ENCODE measurements around the gene SLC41A3. TPM values are rescaled to one million over a fixed set of nuclear protein-coding genes. Genes with fewer than 3 reads are reported as not detected.

Gene SLC41A3
- total and polyA plus RNA-seq, 2 of the 4 experiments (the other 2 are of a cell fraction), result 30.5 to 43.5 TPM

GRCh38 chr3:126028096-126028495, 55.8 kb downstream of the SLC41A3 start:
- H3K4me2 ChIP-seq (ENCODE audit: low read depth, low read length), result no peak overlapping the region
- no peak overlapping the region for H4K8ac ChIP-seq (ENCODE audit: low read depth in 2 of 2, low read length in 2 of 2)
- H3K27me3 ChIP-seq (ENCODE audit: control insufficient read depth, insufficient read depth, low read length), result no peaks in the 10 kb centered on the region
- H3K18ac ChIP-seq (ENCODE audit: low read depth, low read length), result no peak overlapping the region
- no peak overlapping the region for H2AFZ ChIP-seq (replicated peaks; ENCODE audit: low read length, poor library complexity)
- no peak overlapping the region for H4K5ac ChIP-seq (ENCODE audit: low read depth, low read length)
- in situ Hi-C loops (cut with MboI; ENCODE audit: low sequenced_read_pairs) (no loop called here), dilution Hi-C loops (cut with HindIII; ENCODE audit: low sequenced_read_pairs, unreplicated experiment) (no loop called here), intact Hi-C loops (cut with micrococcal nuclease) (no loop called here)
- no peaks in the 10 kb centered on the region for H3K36me3 ChIP-seq (ENCODE audit: control insufficient read depth, insufficient read depth, low read length)
- no TSS peak for BruUV-seq (replicated peaks)
- no peaks in the 10 kb centered on the region for H3K4me1 ChIP-seq (ENCODE audit: control insufficient read depth, insufficient read depth, low read length)
- no peaks in the 10 kb centered on the region for H3K79me1 ChIP-seq (ENCODE audit: low read depth in 1 of 2, low read length in 2 of 2)
- H2BK20ac ChIP-seq (ENCODE audit: low read depth, low read length), result no peak overlapping the region
- no peak overlapping the region for H3K23ac ChIP-seq (ENCODE audit: low read depth, low read length)
- TF ChIP-seq RFX5 (IDR thresholded peaks at IDR 0.05; ENCODE audit: low read depth, low read length), result no peak
- TF ChIP-seq MAZ (IDR thresholded peaks at IDR 0.05; ENCODE audit: borderline replicate concordance, low read depth, low read length), result no peak
- TF ChIP-seq ELK1 (IDR thresholded peaks at IDR 0.05; ENCODE audit: borderline replicate concordance, low read depth, low read length), result no peak
- TF ChIP-seq RAD21 (IDR thresholded peaks at IDR 0.05; ENCODE audit: low read length), result no peak
- no peak for TF ChIP-seq CHD1 (IDR thresholded peaks at IDR 0.05; ENCODE audit: low read depth, low read length)
- no peak for TF ChIP-seq MXI1 (IDR thresholded peaks at IDR 0.05; ENCODE audit: borderline replicate concordance, low read depth, low read length)
- TF ChIP-seq MAFK (IDR thresholded peaks at IDR 0.05; ENCODE audit: low read depth, low read length), result no peak
- TF ChIP-seq CEBPB (IDR thresholded peaks at IDR 0.05; ENCODE audit: low read depth, low read length), result no peak
- TF ChIP-seq NFE2L2 (IDR thresholded peaks at IDR 0.05; ENCODE audit: low read depth, low read length), result no peak
- TF ChIP-seq POLR2A (IDR thresholded peaks at IDR 0.05; ENCODE audit: low read depth, low read length), result no peak
- no peak for TF ChIP-seq FOS (IDR thresholded peaks at IDR 0.05; ENCODE audit: low read depth, low read length)
- no peak for TF ChIP-seq RCOR1 (IDR thresholded peaks at IDR 0.05; ENCODE audit: insufficient replicate concordance, low read length)
- TF ChIP-seq BHLHE40 (IDR thresholded peaks at IDR 0.05; ENCODE audit: low read depth, low read length), result no peak
- no peak for TF ChIP-seq CTCF (conservative IDR thresholded peaks at IDR 0.05; ENCODE audit: low read depth, low read length)
- no peak for TF ChIP-seq SMC3 (IDR thresholded peaks at IDR 0.05; ENCODE audit: low read depth, low read length)
- ChIA-PET POLR2A (ENCODE audit: unreplicated experiment) (no interaction called here), CTCF (no interaction called here)
- WGBS, 2 experiments (ENCODE audit: extremely low coverage in 2 of 2, insufficient read length in 1 of 2), result 75% methylated on average over 2 of the region's 4 CpGs; no CpG with 5 or more reads in 1 of the 2 experiments
- no peak overlapping the region for H2AK9ac ChIP-seq (replicated peaks; ENCODE audit: low read depth, low read length, poor library complexity)
- no peak overlapping the region for H3K4me3 ChIP-seq (ENCODE audit: insufficient read depth, low read depth, low read length)
- no peak overlapping the region for H2BK15ac ChIP-seq (ENCODE audit: low read depth, low read length)
- no peak overlapping the region for H3K56ac ChIP-seq (ENCODE audit: extremely low read depth, insufficient read depth, low read length)
- H3K4ac ChIP-seq (ENCODE audit: low read depth, low read length), result no peak overlapping the region
- no peak overlapping the region for H3K9ac ChIP-seq (ENCODE audit: low read depth, low read length)
- H3K14ac ChIP-seq (replicated peaks; ENCODE audit: low read depth, low read length), result no peak overlapping the region
- no peak overlapping the region for H2BK120ac ChIP-seq (ENCODE audit: low read depth, low read length)
- DNase-seq, result no peak
- no peak overlapping the region for H2BK5ac ChIP-seq (ENCODE audit: low read depth, low read length, poor library complexity, severe bottlenecking)
- peaks cover 7% of the 10 kb centered on the region for H3K9me3 ChIP-seq (ENCODE audit: control insufficient read depth, insufficient read depth, low read length)
- no peak overlapping the region for H2AK5ac ChIP-seq (ENCODE audit: low read depth, low read length)
- no peak overlapping the region for H4K91ac ChIP-seq (ENCODE audit: insufficient read depth, low read depth, low read length)
- H4K20me1 ChIP-seq (ENCODE audit: insufficient read depth, low read length), result no peaks in the 10 kb centered on the region
- no peak overlapping the region for H3K27ac ChIP-seq (ENCODE audit: insufficient read depth, low read length)
- no peak for ATAC-seq (ENCODE audit: low read depth)
- H3K9me1 ChIP-seq (ENCODE audit: insufficient read depth, low read length), result no peaks in the 10 kb centered on the region

Data from IMR-90 (cell line).